A673 (cell line): ENCODE results near the gene TARS3. TPM values are rescaled to one million over a fixed set of nuclear protein-coding genes. Genes with fewer than 3 reads are reported as not detected.

Experiments used
- BruUV-seq: library from RNA; stranded (reverse); fragments of 400-500 nt; replicated peaks from 2 replicates; lab custom pipeline; 2021; lab: Mats Ljungman, UMichigan
- CTCF ChIA-PET: fragments of 300-600 bp; sonication (Branson Sonifier 250); formaldehyde crosslinking; loops from one replicate; lab custom pipeline; 2022; ENCODE audit warnings: antibody characterized with exemption; lab: Charles Lee
- POLR2A ChIA-PET: fragments of 300-600 bp; sonication (Branson Sonifier 250); formaldehyde crosslinking; loops from one replicate; lab custom pipeline; 2022; ENCODE audit warnings: antibody characterized with exemption; ENCODE audit not compliant: low non-redundant PET; lab: Charles Lee
- DNase-seq: peaks from one replicate; pipeline ENCODE4 v3.0.0-alpha.2; 2015; ENCODE audit warnings: low spot score
- H3K27ac ChIP-seq: fragments of 200-600 bp; sonication (generic); 2 replicates; pipeline ENCODE4 v1.5.1; 2016; ENCODE audit warnings: mixed run types, low read depth, mild to moderate bottlenecking, mixed read lengths, antibody characterized with exemption, low read length; ENCODE audit not compliant: poor library complexity, severe bottlenecking
- H3K27me3 ChIP-seq: fragments of 200-600 bp; sonication (generic); replicated peaks from 2 replicates; pipeline ENCODE4 v1.6.1; 2017; ENCODE audit warnings: mixed run types, low read depth, mild to moderate bottlenecking, mixed read lengths, antibody characterized with exemption, low read length; ENCODE audit not compliant: insufficient read depth, poor library complexity
- H3K36me3 ChIP-seq: fragments of 200-600 bp; sonication (generic); 2 replicates; pipeline ENCODE4 v1.6.1; 2016; ENCODE audit warnings: mixed run types, mild to moderate bottlenecking, mixed read lengths, antibody characterized with exemption, low read length; ENCODE audit not compliant: insufficient read depth, poor library complexity, severe bottlenecking
- H3K4me1 ChIP-seq: fragments of 200-600 bp; sonication (generic); 2 replicates; pipeline ENCODE4 v1.6.1; 2017; ENCODE audit warnings: mixed run types, mild to moderate bottlenecking, mixed read lengths, antibody characterized with exemption, low read length; ENCODE audit not compliant: insufficient read depth, poor library complexity, severe bottlenecking
- H3K4me3 ChIP-seq: fragments of 200-600 bp; sonication (generic); 2 replicates; pipeline ENCODE4 v1.5.1; 2016; ENCODE audit warnings: low read depth, mixed run types, mild to moderate bottlenecking, mixed read lengths, low read length; ENCODE audit not compliant: poor library complexity, severe bottlenecking
- H3K9me3 ChIP-seq: fragments of 200-600 bp; sonication (generic); 2 replicates; pipeline ENCODE4 v1.6.1; 2016; ENCODE audit warnings: mixed run types, low read depth, mild to moderate bottlenecking, mixed read lengths, antibody characterized with exemption, low read length; ENCODE audit not compliant: poor library complexity, severe bottlenecking
- CTCF ChIP-seq: fragments of 300-800, 200-600 bp; sonication (generic); conservative IDR thresholded peaks from 2 replicates; pipeline ENCODE4 v1.5.1; 2017; ENCODE audit warnings: low read depth, mild to moderate bottlenecking, antibody characterized with exemption, low read length, moderate library complexity, mixed read lengths
- EZH2 ChIP-seq: fragments of 200-600 bp; sonication (generic); IDR thresholded peaks from 2 replicates; pipeline ENCODE4 v1.6.1; 2017; ENCODE audit warnings: borderline replicate concordance, low read depth, mild to moderate bottlenecking, mixed read lengths, antibody characterized with exemption, low read length; ENCODE audit not compliant: poor library complexity, severe bottlenecking
- intact Hi-C: fragments of 100-400 bp; cut with micrococcal nuclease; formaldehyde crosslinking; loops from one replicate; pipeline ENCODE4 v1.10.0; 2022; ENCODE audit not compliant: unreplicated experiment
- total RNA-seq: library from RNA; stranded (reverse); gene quantifications from 2 replicates; pipeline ENCODE4 v1.2.3, GENCODE V29; 2021

TARS3 gene
- total RNA-seq, 1 experiment from 2014 or later, result 9.1 TPM

- intact Hi-C loops, result no loop called here
- ChIA-PET CTCF (no interaction called here), POLR2A (no interaction called here)
- Histone ChIP-seq H3K27me3 (no peaks in the 10 kb centered on the region), H3K4me1 (peaks cover 17% of the 10 kb centered on the region), H3K27ac (no peak overlapping the region), H3K4me3 (no peak overlapping the region), H3K9me3 (no peaks in the 10 kb centered on the region), H3K36me3 (peaks cover 12% of the 10 kb centered on the region)
- no peak for TF ChIP-seq CTCF
- no peak for TF ChIP-seq EZH2
- no TSS peak for BruUV-seq
- no peak for DNase-seq
Measured at GRCh38 chr15:101637516-101637915, 86.8 kb downstream of the TARS3 start.

- Histone ChIP-seq H3K36me3 (peaks cover 12% of the 10 kb centered on the region), H3K27ac (no peak overlapping the region), H3K4me1 (peaks cover 12% of the 10 kb centered on the region), H3K9me3 (no peaks in the 10 kb centered on the region), H3K4me3 (no peak overlapping the region), H3K27me3 (no peaks in the 10 kb centered on the region)
- intact Hi-C loops, result no loop called here
- ChIA-PET CTCF (interaction anchor here (0.5 kb wide), 1 partner anchor 18 kb away, joined by 3 read pairs; no protein-coding TSS in a partner anchor), POLR2A (no interaction called here)
- no peak for TF ChIP-seq CTCF
- no peak for TF ChIP-seq EZH2
- no TSS peak for BruUV-seq
- no peak for DNase-seq
Measured at GRCh38 chr15:101637038-101637437, 87.2 kb downstream of the TARS3 start.

- CTCF ChIA-PET, result interaction anchor here (0.5 kb wide), 1 partner anchor 19 kb away, joined by 3 read pairs; no protein-coding TSS in a partner anchor
- Histone ChIP-seq H3K4me3 (no peak overlapping the region), H3K27ac (no peak overlapping the region), H3K36me3 (peaks cover 12% of the 10 kb centered on the region), H3K4me1 (peaks cover 6% of the 10 kb centered on the region), H3K9me3 (no peaks in the 10 kb centered on the region), H3K27me3 (no peaks in the 10 kb centered on the region)
- intact Hi-C loops, result no loop called here
- no peak for DNase-seq
- no TSS peak for BruUV-seq
- TF ChIP-seq CTCF (no peak), EZH2 (no peak)
- POLR2A ChIA-PET, result no interaction called here
Measured at GRCh38 chr15:101635944-101636727, 88.1 kb downstream of the TARS3 start.
